ENCODE data around the gene OR2T29.

GRCh38 chr1:248585266-248585665 is 22.7 kb upstream of the OR2T29 start:
- no peak for TF ChIP-seq POLR2A (IDR thresholded peaks at IDR 0.05; ENCODE audit: low read length)
- no peak for TF ChIP-seq CHD2 (IDR thresholded peaks at IDR 0.05; ENCODE audit: low read length, partially characterized antibody)
- no peak for TF ChIP-seq EHF (CRISPR knock-in tag; IDR thresholded peaks at IDR 0.05)
